Adrenal gland (tissue), 12 donors: ENCODE measurements around the gene ROR2. TPM values are rescaled to one million over a fixed set of nuclear protein-coding genes. Genes with fewer than 3 reads are reported as not detected.

Experiments used
- DNase-seq, 7 donors: peaks; one replicate each; pipeline ENCODE4 v3.0.0-alpha.2; 2019 to 2020
- H3K27ac ChIP-seq, 5 donors: fragments of 200-600 bp; sonication (generic) in 4 of 5; 1 replicate in 3 of 5; 2 replicates in 2 of 5; pipeline versions ENCODE4 v1.5.1 to v1.8.0; 2016 to 2020; ENCODE audit warnings: mild to moderate bottlenecking in 1 of 5
- H3K27me3 ChIP-seq: fragments of 200-600 bp; 2 replicates; pipeline ENCODE4 v1.8.0; 2021
- H3K36me3 ChIP-seq, 2 donors: fragments of 200-600 bp; replicated peaks in 1 of 2; 1 replicate in 1 of 2; 2 replicates in 1 of 2; pipeline versions ENCODE4 v1.5.1 to v1.8.0; 2018 to 2022
- H3K4me1 ChIP-seq, 2 donors: fragments of 200-600 bp; replicated peaks in 1 of 2; 1 replicate in 1 of 2; 2 replicates in 1 of 2; pipeline versions ENCODE4 v1.5.1 to v1.8.0; 2018 to 2021
- H3K4me3 ChIP-seq, 4 donors: fragments of 200-600 bp; sonication (generic) in 3 of 4; one replicate each; pipeline ENCODE4 v1.5.1; 2016 to 2018
- H3K9me3 ChIP-seq, 3 donors: fragments of 200-600 bp; sonication (generic) in 1 of 3; replicated peaks in 1 of 3; 1 replicate in 2 of 3; 2 replicates in 1 of 3; pipeline versions ENCODE4 v1.5.1 to v1.8.0; 2016 to 2021
- CTCF ChIP-seq, 6 experiments: fragments of 450-650 bp in 4 of 6; fragments of 200-600 bp in 2 of 6; sonication (generic) in 1 of 6; IDR thresholded peaks; 1 replicate in 5 of 6; 2 replicates in 1 of 6; pipeline versions ENCODE4 v1.5.1 to v1.8.0; 2016 to 2021; ENCODE audit warnings: antibody characterized with exemption in 6 of 6, mild to moderate bottlenecking in 2 of 6, moderate library complexity in 1 of 6
- POLR2A ChIP-seq, 2 donors: fragments of 450-650 bp; IDR thresholded peaks; one replicate each; pipeline ENCODE4 v1.6.1; 2017; ENCODE audit warnings: antibody characterized with exemption in 2 of 2, mild to moderate bottlenecking in 2 of 2, moderate library complexity in 1 of 2
- WGBS, 4 donors: extraction: QIAGEN DNeasy Blood & Tissue Kit in 2 of 4; methylation state at CpG; one replicate each; pipeline versions ENCODE4 v1.1.5 to v1.1.7; 2013 to 2017; 5-methylcytosine and 5-hydroxymethylcytosine counted together
- intact Hi-C, 2 donors: fragments of 100-400 bp; cut with DNase I; formaldehyde crosslinking; loops; one replicate each; pipeline versions ENCODE4 v1.14.1 to v1.15.0; 2022 to 2023
- polyA plus RNA-seq, 3 donors: library from polyadenylated mRNA; stranded (reverse); fragments of 200-250 nt in 2 of 3; fragments of 350-450 nt in 1 of 3; fragmentation: Illumina TruSeq in 1 of 3; extraction: RNeasy Lipid Tissue Mini Kit (QIAGEN cat#74804) in 1 of 3; gene quantifications; one replicate each; pipeline ENCODE4 v1.2.3, GENCODE V29; 2013 to 2014
- total RNA-seq, 9 donors: library from RNA; depleted of rRNA in 4 of 9; stranded (reverse); fragments of >200 nt in 4 of 9; fragments of 120-200 nt in 1 of 9; fragmentation: NEBNext Ultra II Directional in 1 of 9; extraction: Animal tissue kit (Norgen Biotek cat#: 25700) in 1 of 9; gene quantifications; one replicate each; pipeline versions ENCODE4 v1.1.0 to v1.2.4, GENCODE V29; 2013 to 2023
- donor health status: healthy with polysubstance abuse.
- donor health status: Bipolar disorder and iron deficiency.
- donor health status: DM: yes; HTN: yes; CAD: no.
- donor health status: DM: no; HTN: no; CAD: no.
- donor health status: DM: no; HTN: no; CAD: no.
- donor health status: DM: yes; HTN: yes; CAD: no.

Gene ROR2
- total and polyA plus RNA-seq, 12 donors = 3.9 to 23.9 (median 11.4) TPM

DNA sequence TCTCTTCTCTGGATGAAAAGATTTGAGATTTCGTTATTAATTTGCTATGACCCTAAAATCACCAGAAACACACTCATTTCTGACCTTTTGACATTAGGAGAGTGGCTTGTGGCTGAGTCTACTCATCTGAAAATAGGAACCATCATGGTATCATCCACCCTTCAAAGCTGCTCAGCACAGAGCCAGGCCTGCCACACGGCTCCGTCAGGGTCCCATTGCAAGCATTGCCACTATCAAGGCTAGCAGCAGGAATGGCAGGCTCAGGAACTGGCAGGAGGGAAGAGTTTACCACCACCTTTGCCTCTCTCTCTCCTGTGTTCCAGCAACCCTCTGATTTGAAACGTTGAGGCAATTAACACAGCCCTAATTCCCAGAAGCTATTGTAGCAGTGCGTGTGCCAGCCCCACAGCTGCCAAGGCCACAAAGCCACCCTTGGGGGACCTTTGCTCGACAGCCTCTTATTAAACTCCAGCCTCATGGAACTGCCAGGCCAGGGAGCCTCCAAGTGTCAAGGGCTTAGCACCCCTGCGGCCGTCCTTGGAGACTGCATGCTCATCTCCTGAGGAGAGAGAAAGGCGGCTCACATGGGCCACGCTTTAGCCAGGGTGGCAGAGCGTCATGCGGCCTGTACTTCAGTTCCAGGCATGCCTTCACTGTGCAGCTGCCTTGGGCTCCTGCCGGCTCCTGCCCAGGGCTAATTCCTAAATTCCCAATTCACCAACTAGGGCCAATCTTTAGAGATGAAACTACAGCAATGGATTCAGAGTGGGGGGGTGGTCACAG lies 145.9 kb downstream of the ROR2 start:
- intact Hi-C loops = no loop called here
- Histone ChIP-seq H3K9me3 (no peaks in the 10 kb centered on the region), H3K27me3 (no peaks in the 10 kb centered on the region), H3K36me3 (no peaks in the 10 kb centered on the region), H3K4me3 (no peak overlapping the region), H3K4me1 (peaks cover 0 to 16% of the 10 kb centered on the region in 2 donors), H3K27ac (peak overlapping the region in 2 of 5 donors; percentile 4 to 18)
- TF ChIP-seq CTCF (IDR thresholded peaks at IDR 0.05) = no peak
- TF ChIP-seq POLR2A (IDR thresholded peaks at IDR 0.05) = no peak
- peak in 2 of 7 donors; percentile 31 to 42 for DNase-seq
- WGBS, 4 donors = 71 to 84% (median 78%) methylated on average over 10 to 13 of the region's 13 CpGs

DNA sequence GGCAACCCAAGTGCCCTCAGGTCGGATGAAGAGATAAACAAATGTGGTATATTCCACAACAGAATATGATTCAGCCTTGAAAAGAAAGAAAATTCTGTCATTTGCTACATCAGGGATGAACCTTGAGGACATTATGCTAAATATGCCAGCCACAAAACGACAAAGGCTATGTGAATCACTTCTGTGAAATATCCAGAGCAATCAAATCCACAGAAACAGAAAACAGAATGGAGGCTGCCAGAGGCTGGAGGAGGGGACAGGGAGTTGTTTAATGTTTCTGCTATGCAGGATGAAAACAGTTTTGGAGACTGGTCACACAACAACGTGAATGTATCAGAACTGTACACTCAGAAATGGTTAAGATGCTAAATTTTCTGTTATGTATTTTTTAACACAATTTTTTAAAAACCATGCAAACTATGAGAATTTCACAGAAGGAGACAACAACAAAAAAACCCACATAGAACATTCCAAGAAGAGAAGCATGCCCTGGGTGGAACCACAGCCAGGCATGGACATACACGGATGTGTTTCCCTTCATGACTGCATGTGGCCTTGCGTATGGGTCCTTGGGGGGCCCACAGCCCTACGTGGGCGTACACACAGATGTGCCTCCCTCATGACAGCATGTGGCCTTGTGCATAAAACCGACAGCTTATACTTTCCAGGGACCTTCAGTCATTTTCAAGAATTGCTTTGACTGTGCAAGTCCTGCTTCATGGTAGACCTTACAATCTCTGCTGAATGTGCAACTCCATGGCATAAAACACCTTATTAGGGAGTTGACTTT lies 146.7 kb downstream of the ROR2 start:
- peak in 1 of 7 donors; percentile 44 for DNase-seq

GRCh38 chr9:91802391-91802790 lies 147.6 kb downstream of the ROR2 start:
- no peak overlapping the region for H3K4me3 ChIP-seq
- no peak overlapping the region for H3K27ac ChIP-seq
- no peaks in the 10 kb centered on the region for H3K27me3 ChIP-seq
- no peak for TF ChIP-seq CTCF (IDR thresholded peaks at IDR 0.05)
- no peak for TF ChIP-seq POLR2A (IDR thresholded peaks at IDR 0.05)
- H3K4me1 ChIP-seq = peaks cover 0 to 16% of the 10 kb centered on the region in 2 donors
- no peaks in the 10 kb centered on the region for H3K36me3 ChIP-seq
- intact Hi-C loops = no loop called here
- 89 to 92% (median 91%) methylated on average over 5 of the region's 5 CpGs for WGBS, 4 donors
- H3K9me3 ChIP-seq = no peaks in the 10 kb centered on the region
- peak in 1 of 7 donors; percentile 1 for DNase-seq

More for the DNA sequence above, 146.7 kb downstream of the ROR2 start:
- H3K27ac ChIP-seq = peak overlapping the region in 3 of 5 donors; percentile 4 to 45 (median 17)
- H3K9me3 ChIP-seq = no peaks in the 10 kb centered on the region
- no peak overlapping the region for H3K4me3 ChIP-seq
- TF ChIP-seq POLR2A (IDR thresholded peaks at IDR 0.05) (no peak), CTCF (IDR thresholded peaks at IDR 0.05) (no peak)
- 46 to 54% (median 50%) methylated on average over 8 of the region's 8 CpGs for WGBS, 4 donors
- intact Hi-C loops = no loop called here
- H3K36me3 ChIP-seq = no peaks in the 10 kb centered on the region
- peaks cover 0 to 16% of the 10 kb centered on the region in 2 donors for H3K4me1 ChIP-seq
- H3K27me3 ChIP-seq = no peaks in the 10 kb centered on the region

DNA sequence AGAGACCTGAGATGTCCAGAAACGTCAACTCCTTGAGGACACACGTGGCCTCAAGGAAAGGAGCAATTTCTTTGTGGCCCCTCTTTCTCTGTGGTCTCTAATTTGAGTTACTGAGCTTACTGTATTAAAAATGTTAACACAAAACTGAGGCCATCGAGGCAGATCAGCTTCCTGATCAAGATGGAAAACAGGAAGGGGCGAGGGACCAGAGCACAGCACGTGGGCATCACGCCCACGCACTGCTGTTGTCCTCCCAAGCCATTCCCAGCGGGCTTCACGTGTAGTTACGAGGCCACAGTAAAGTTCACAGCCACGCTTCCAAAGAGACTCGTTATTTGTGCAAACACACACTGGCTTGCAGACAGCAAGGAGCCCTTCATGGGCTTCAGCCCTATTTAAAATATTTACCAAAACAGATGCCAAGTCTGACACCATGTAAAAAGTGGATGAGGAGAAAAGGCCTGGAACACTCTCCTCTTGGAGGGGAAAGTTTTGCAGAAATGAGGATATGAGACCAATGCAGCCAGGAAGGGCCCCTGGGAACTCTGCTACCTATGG lies 149.5 kb downstream of the ROR2 start:
- H3K27ac ChIP-seq = no peak overlapping the region
- no peaks in the 10 kb centered on the region for H3K27me3 ChIP-seq
- WGBS, 4 donors = 84 to 88% (median 87%) methylated on average over 12 of the region's 12 CpGs
- peak in 1 of 7 donors; percentile 18 for DNase-seq
- intact Hi-C loops = no loop called here
- no peak for TF ChIP-seq POLR2A (IDR thresholded peaks at IDR 0.05)
- TF ChIP-seq CTCF (IDR thresholded peaks at IDR 0.05) = no peak
- H3K4me3 ChIP-seq = no peak overlapping the region
- H3K9me3 ChIP-seq = no peaks in the 10 kb centered on the region
- H3K36me3 ChIP-seq = no peaks in the 10 kb centered on the region
- peaks cover 0 to 16% of the 10 kb centered on the region in 2 donors for H3K4me1 ChIP-seq
